PFSK-1 (cell line): ENCODE results near the gene ADAMTSL1.

Experiments used
- FOXP2 ChIP-seq: optimal IDR thresholded peaks from 2 replicates; pipeline ENCODE3; 2011; ENCODE audit warnings: borderline replicate concordance, control low read depth, inconsistent platforms; ENCODE audit not compliant: insufficient read depth; ENCODE audit errors: extremely low read length, extremely low read depth
- POLR2AphosphoS5 ChIP-seq: IDR thresholded peaks from 2 replicates; pipeline ENCODE4 v1.6.1; 2012; ENCODE audit warnings: low read depth, mild to moderate bottlenecking, control low read depth, low read length, moderate library complexity
- SIN3A ChIP-seq: IDR thresholded peaks from 2 replicates; pipeline ENCODE4 v1.6.1; 2012; ENCODE audit warnings: mild to moderate bottlenecking, low read length, moderate library complexity, borderline replicate concordance; ENCODE audit not compliant: insufficient read depth
- TAF1 ChIP-seq: IDR thresholded peaks from 2 replicates; pipeline ENCODE4 v1.6.1; 2012; ENCODE audit warnings: low read length, control low read depth, borderline replicate concordance; ENCODE audit not compliant: insufficient read depth
- TF ChIP-seq, protein P1 (sequence below), 2 experiments: IDR thresholded peaks; 2 replicates each; pipeline versions ENCODE4 v1.6.1 to v1.8.0; 2011 to 2012; ENCODE audit warnings: low read depth in 2 of 2, low read length in 2 of 2, control low read depth in 1 of 2, inconsistent platforms in 1 of 2, mild to moderate bottlenecking in 1 of 2, moderate library complexity in 1 of 2; ENCODE audit not compliant: insufficient read depth in 1 of 2

Gene ADAMTSL1

GRCh38 chr9:18941060-18941740 lies 467.2 kb downstream of the ADAMTSL1 start:
- no peak for TF ChIP-seq FOXP2
- no peak for TF ChIP-seq SIN3A
- TF ChIP-seq, protein P1, sequence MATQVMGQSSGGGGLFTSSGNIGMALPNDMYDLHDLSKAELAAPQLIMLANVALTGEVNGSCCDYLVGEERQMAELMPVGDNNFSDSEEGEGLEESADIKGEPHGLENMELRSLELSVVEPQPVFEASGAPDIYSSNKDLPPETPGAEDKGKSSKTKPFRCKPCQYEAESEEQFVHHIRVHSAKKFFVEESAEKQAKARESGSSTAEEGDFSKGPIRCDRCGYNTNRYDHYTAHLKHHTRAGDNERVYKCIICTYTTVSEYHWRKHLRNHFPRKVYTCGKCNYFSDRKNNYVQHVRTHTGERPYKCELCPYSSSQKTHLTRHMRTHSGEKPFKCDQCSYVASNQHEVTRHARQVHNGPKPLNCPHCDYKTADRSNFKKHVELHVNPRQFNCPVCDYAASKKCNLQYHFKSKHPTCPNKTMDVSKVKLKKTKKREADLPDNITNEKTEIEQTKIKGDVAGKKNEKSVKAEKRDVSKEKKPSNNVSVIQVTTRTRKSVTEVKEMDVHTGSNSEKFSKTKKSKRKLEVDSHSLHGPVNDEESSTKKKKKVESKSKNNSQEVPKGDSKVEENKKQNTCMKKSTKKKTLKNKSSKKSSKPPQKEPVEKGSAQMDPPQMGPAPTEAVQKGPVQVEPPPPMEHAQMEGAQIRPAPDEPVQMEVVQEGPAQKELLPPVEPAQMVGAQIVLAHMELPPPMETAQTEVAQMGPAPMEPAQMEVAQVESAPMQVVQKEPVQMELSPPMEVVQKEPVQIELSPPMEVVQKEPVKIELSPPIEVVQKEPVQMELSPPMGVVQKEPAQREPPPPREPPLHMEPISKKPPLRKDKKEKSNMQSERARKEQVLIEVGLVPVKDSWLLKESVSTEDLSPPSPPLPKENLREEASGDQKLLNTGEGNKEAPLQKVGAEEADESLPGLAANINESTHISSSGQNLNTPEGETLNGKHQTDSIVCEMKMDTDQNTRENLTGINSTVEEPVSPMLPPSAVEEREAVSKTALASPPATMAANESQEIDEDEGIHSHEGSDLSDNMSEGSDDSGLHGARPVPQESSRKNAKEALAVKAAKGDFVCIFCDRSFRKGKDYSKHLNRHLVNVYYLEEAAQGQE (IDR thresholded peaks at IDR 0.05; ENCODE audit: insufficient read depth in 1 of 2, low read depth in 2 of 2, low read length in 2 of 2), result no peak
- TF ChIP-seq POLR2AphosphoS5, result no peak
- TF ChIP-seq TAF1, result no peak

- TF ChIP-seq POLR2AphosphoS5, result no peak
- TF ChIP-seq SIN3A, result no peak
- TF ChIP-seq, protein P1 (IDR thresholded peaks at IDR 0.05; ENCODE audit: insufficient read depth in 1 of 2, low read depth in 2 of 2, low read length in 2 of 2), result no peak
- no peak for TF ChIP-seq TAF1
- no peak for TF ChIP-seq FOXP2
Observed at GRCh38 chr9:18942801-18943200, 468.8 kb downstream of the ADAMTSL1 start.

GRCh38 chr9:18947892-18948339 lies 474.0 kb downstream of the ADAMTSL1 start:
- TF ChIP-seq FOXP2 (no peak), POLR2AphosphoS5 (no peak), TAF1 (no peak)
- TF ChIP-seq, protein P1 (IDR thresholded peaks at IDR 0.05; ENCODE audit: insufficient read depth in 1 of 2, low read depth in 2 of 2, low read length in 2 of 2), result no peak

DNA sequence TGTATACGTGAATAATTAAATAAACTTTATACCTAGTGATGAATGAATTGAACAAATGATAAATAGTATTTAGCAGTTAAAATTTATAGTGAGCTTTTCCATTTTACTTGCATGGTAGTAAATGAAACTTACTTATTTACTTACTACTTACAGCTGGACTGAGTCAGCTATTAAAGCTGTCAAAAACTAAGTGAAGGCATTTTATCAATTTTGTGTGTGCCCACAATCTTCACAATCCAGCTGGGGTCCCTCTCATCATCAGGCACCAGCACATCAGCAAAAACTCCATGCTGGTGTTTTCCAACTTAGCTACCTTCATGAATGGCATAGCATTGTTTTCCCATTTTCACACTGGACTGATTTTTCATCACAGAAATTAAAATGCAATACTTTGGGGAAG lies 478.0 kb downstream of the ADAMTSL1 start:
- TF ChIP-seq FOXP2 (no peak), SIN3A (no peak), TAF1 (no peak), POLR2AphosphoS5 (no peak)
- TF ChIP-seq, protein P1 (IDR thresholded peaks at IDR 0.05; ENCODE audit: insufficient read depth in 1 of 2, low read depth in 2 of 2, low read length in 2 of 2), result no peak
